ENCODE results near the gene ZNF583. TPM values are rescaled to one million over a fixed set of nuclear protein-coding genes. Genes with fewer than 3 reads are reported as not detected.

The ZNF583 gene
- total RNA-seq, 1 donor from 2014 or later = 3.4 TPM

DNA sequence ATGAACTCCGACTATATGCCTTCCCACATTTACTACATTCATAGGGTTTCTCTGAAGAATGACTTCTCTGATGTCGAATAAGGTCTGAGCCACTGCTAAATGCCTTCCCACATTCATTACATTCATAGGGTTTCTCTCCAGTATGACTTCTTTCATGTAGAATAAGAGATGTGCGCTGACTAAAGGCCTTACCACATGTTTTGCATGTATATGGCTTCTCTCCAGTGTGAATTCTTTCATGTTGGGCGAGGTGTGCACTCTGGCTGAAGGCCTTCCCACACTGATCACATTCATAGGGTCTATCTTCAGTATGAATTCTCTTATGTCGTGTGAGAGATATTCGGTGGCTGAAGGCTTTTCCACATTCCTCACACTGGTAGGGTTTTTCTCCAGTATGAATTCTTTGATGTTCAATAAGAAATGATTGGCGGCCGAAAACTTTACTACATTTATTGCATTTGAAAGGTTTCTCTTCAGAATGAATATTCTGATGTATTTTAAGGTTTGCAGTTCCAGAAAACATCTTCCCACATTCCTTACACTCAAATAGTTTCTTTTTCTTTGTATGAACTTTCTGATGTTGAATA, 37.2 kb downstream of the ZNF583 start:
- intact Hi-C loops (cut with micrococcal nuclease) = no loop called here

GRCh38 chr19:56474308-56474707, 70.2 kb downstream of the ZNF583 start:
- intact Hi-C loops (cut with micrococcal nuclease) = no loop called here

DNA sequence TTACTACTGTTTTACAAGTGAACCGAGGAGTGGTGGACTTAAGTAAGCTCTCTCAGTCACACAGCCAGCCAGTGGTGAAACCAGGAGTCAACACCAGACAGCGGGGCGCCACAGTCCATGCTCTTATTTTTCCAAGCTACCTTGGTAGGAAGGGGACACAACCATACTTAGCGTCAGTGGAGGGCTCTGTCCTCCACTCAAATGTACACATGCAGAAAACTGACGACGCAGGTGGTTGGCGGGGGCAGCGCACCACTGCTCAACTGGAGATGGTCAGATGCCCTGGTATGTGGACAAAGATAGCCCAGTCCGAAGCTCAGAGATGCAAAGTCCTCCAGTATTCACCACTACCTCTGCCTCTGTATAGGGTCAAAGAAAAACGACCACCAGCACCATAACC, 72.0 kb downstream of the ZNF583 start:
- intact Hi-C loops (cut with micrococcal nuclease) = no loop called here

Other genes with a start within 250 kb of the ZNF583 start
- gene GALP, start 228.3 kb upstream of the ZNF583 start, total RNA-seq = not detected in 2 replicates
- gene ZSCAN5B, start 206.5 kb upstream of the ZNF583 start, total RNA-seq = not detected in 2 replicates
- gene ZSCAN5C, start 202.1 kb upstream of the ZNF583 start, total RNA-seq = not detected in 2 replicates
- gene EDDM13, start 131.6 kb upstream of the ZNF583 start, total RNA-seq = 0.85 and 2.5 TPM in 2 replicates
- 12.0 TPM in 2 replicates for gene ZSCAN5A, start 89.5 kb upstream of the ZNF583 start, total RNA-seq
- gene ZNF582, start 10.8 kb upstream of the ZNF583 start, total RNA-seq = 1.3 and 2.3 TPM in 2 replicates
- gene ZNF667, start 73.0 kb downstream of the ZNF583 start, total RNA-seq = not detected in 2 replicates
- gene ZNF471, start 103.5 kb downstream of the ZNF583 start, total RNA-seq = 0.17 and 0.27 TPM in 2 replicates
- 2.4 and 2.9 TPM in 2 replicates for gene ZFP28, start 134.6 kb downstream of the ZNF583 start, total RNA-seq
- 2.0 and 2.4 TPM in 2 replicates for gene ZNF470, start 163.1 kb downstream of the ZNF583 start, total RNA-seq
- gene ZNF71, start 191.0 kb downstream of the ZNF583 start, total RNA-seq = 6.1 and 6.2 TPM in 2 replicates
- 0.27 TPM in 2 replicates for gene SMIM17, start 238.8 kb downstream of the ZNF583 start, total RNA-seq

Measured in T-helper 1 cell treated with Interleukin-12 subunit alpha and Interleukin-12 subunit beta and Interleukin-4 antibody, amounts not matched to agents 30 ng/mL and 1 ng/mL, for 36 hours (primary cell).